Ovary (tissue), 9 donors: ENCODE measurements around the gene CBLC. TPM values are rescaled to one million over a fixed set of nuclear protein-coding genes. Genes with fewer than 3 reads are reported as not detected.
A peak's percentile ranks its signal among the peaks of the same experiment; 100 is the strongest.

Source experiments
- DNase-seq, 5 donors: peaks; one replicate each; pipeline ENCODE4 v3.0.0-alpha.2; 2019 to 2020
- H3K27ac ChIP-seq, 2 donors: fragments of 200-600 bp; one replicate each; pipeline versions ENCODE4 v1.5.1 to v1.8.0; 2019 to 2022
- H3K27me3 ChIP-seq: fragments of 200-600 bp; one replicate; pipeline ENCODE4 v1.8.0; 2022
- H3K36me3 ChIP-seq: fragments of 200-600 bp; sonication (generic); one replicate; pipeline ENCODE4 v1.5.1; 2019
- H3K4me1 ChIP-seq: one replicate; pipeline ENCODE4 v1.8.1; 2013; ENCODE audit warnings: mild to moderate bottlenecking, moderate library complexity; ENCODE audit not compliant: insufficient read depth
- H3K4me3 ChIP-seq: fragments of 200-600 bp; sonication (generic); one replicate; pipeline ENCODE4 v1.5.1; 2017
- H3K9me3 ChIP-seq, 2 donors: fragments of 200-600 bp in 1 of 2; sonication (generic) in 1 of 2; one replicate each; pipeline versions ENCODE4 v1.5.1 to v1.8.1; 2013 to 2019; ENCODE audit warnings: mild to moderate bottlenecking in 1 of 2, moderate library complexity in 1 of 2
- CTCF ChIP-seq, 3 donors: fragments of 450-650 bp in 2 of 3; fragments of 200-600 bp in 1 of 3; IDR thresholded peaks; one replicate each; pipeline versions ENCODE4 v1.5.1 to v1.8.0; 2016 to 2022; ENCODE audit warnings: antibody characterized with exemption in 3 of 3, mild to moderate bottlenecking in 1 of 3
- EP300 ChIP-seq: sonication (generic); formaldehyde crosslinking; IDR thresholded peaks from one replicate; pipeline ENCODE4 v1.6.1; 2017; ENCODE audit warnings: antibody characterized with exemption
- POLR2A ChIP-seq: fragments of 450-650 bp; IDR thresholded peaks from one replicate; pipeline ENCODE4 v1.6.1; 2017; ENCODE audit warnings: antibody characterized with exemption, mild to moderate bottlenecking, moderate library complexity
- WGBS, 3 donors: extraction: QIAGEN DNeasy Blood & Tissue Kit in 1 of 3; methylation state at CpG; one replicate each; pipeline versions ENCODE4 v1.1.5 to v1.1.7; 2013 to 2017; 5-methylcytosine and 5-hydroxymethylcytosine counted together
- intact Hi-C, 4 donors: fragments of 100-400 bp; cut with DNase I; formaldehyde crosslinking; loops; one replicate each; pipeline versions ENCODE4 v1.11.0 to v1.15.1; 2022 to 2023
- microRNA-seq, 3 donors: library from miRNA; unstranded; fragments of <30 nt; microRNA quantifications; one replicate each; pipeline versions ENCODE4 to v1.2.0, GENCODE V29; 2019 to 2020
- polyA plus RNA-seq, 2 donors: library from polyadenylated mRNA; stranded (reverse); fragments of 200-250 nt in 1 of 2; fragments of 350-450 nt in 1 of 2; fragmentation: Illumina TruSeq in 1 of 2; extraction: RNeasy Lipid Tissue Mini Kit (QIAGEN cat#74804) in 1 of 2; gene quantifications; one replicate each; pipeline ENCODE4 v1.2.3, GENCODE V29; 2013 to 2014
- small RNA-seq: library from RNA; depleted of rRNA; stranded (forward); fragments of <200 nt; gene quantifications from one replicate; pipeline ENCODE3, GENCODE V24; 2016
- total RNA-seq, 7 donors: library from RNA; depleted of rRNA in 2 of 7; stranded (reverse); fragments of >200 nt in 2 of 7; fragmentation: NEBNext Ultra II Directional in 3 of 7; extraction: Animal tissue kit (Norgen Biotek cat#: 25700) in 3 of 7; gene quantifications; one replicate each; pipeline versions ENCODE4 v1.1.0 to v1.2.4, GENCODE V29; 2016 to 2023
- donor health status: DM: no; HTN: no; CAD: no; lungs with moderate emphysema.
- donor health status: DM: no; HTN: no; CAD: no.
- donor health status: Bipolar disorder and iron deficiency.
- donor health status: DM: yes; HTN: yes; CAD: no.
- donor health status: DM: no; HTN: no; CAD: no.
- donor health status: DM: yes; HTN: yes; CAD: no.

CBLC gene
- total and polyA plus RNA-seq, 9 donors = 0.08 to 10.3 (median 1.8) TPM; not detected in 3

- WGBS, 3 donors = 1 to 3% (median 2%) methylated on average over 19 of the region's 19 CpGs
- Histone ChIP-seq H3K27ac (peak overlapping the region; percentile 88 to 93), H3K9me3 (no peaks in the 10 kb centered on the region), H3K4me1 (peaks cover 6% of the 10 kb centered on the region), H3K27me3 (no peaks in the 10 kb centered on the region), H3K4me3 (peak overlapping the region; percentile 100), H3K36me3 (no peaks in the 10 kb centered on the region)
- peak; percentile 55 to 68 (median 57) for DNase-seq
- TF ChIP-seq POLR2A = peak; percentile 5
- no peak for TF ChIP-seq CTCF (IDR thresholded peaks at IDR 0.05)
- intact Hi-C loops = no loop called here
Measured at GRCh38 chr19:44848036-44848811, 70.5 kb downstream of the CBLC start.

DNA sequence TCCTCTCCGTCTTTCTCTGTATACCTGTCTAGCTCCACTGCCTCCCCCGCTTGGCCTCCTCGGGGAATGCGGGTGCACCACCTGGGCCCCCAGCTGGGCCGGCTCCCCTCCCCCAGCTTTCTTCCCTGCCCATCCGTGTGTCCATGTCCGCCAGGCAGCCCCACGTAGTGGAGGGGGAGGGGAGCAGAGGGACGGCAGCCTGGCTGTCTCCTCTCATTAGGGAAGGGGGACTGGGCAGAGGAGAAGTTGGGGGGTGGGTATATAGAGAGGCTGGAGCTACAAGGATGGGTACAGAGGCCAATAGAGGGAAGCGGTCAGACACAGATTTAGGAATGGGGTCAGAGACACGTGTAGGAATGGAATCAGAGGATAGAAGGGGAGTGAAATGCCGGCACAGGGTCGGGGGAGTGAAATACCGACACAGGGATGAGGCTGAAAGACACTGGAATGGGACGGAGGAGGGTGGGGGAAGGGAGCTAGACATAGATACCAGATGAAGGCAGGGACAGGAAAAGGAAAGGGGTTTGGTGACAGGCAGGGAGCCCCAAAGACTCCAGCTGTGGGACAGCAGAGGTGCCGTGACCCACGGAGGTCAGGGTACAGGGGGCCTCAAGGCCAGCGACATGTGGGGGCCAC is 71.2 kb downstream of the CBLC start:
- Histone ChIP-seq H3K4me1 (peaks cover 6% of the 10 kb centered on the region), H3K36me3 (no peaks in the 10 kb centered on the region), H3K4me3 (peak overlapping the region; percentile 100), H3K27ac (peak overlapping the region; percentile 88 to 93), H3K9me3 (no peaks in the 10 kb centered on the region), H3K27me3 (no peaks in the 10 kb centered on the region)
- TF ChIP-seq POLR2A (no peak), CTCF (IDR thresholded peaks at IDR 0.05) (no peak), EP300 (no peak)
- peak; percentile 63 to 76 (median 72) for DNase-seq
- intact Hi-C loops = no loop called here
- 7 to 9% (median 8%) methylated on average over 18 of the region's 18 CpGs for WGBS, 3 donors

Small RNA genes within 50 kb of the gene (microRNA-seq; reads per million reads assigned to microRNA genes)
- gene MIR8085 = 0 to 0.32 (median 0) reads per million in 3 donors

Small RNA genes within 50 kb of the gene (small RNA-seq; reads per million reads assigned to genes)
- not detected for gene RF00156

Other genes with a start within 250 kb of the CBLC start
- under 1 TPM in 1 of 7 donors, not detected in 6; 0.60 TPM for gene CEACAM20, start 248.2 kb upstream of the CBLC start, total RNA-seq
- not detected for gene CEACAM20, start 248.2 kb upstream of the CBLC start, polyA plus RNA-seq
- under 1 TPM in 1 of 7 donors, not detected in 6; 0.57 TPM for gene IGSF23, start 164.3 kb upstream of the CBLC start, total RNA-seq
- gene IGSF23, start 164.3 kb upstream of the CBLC start, polyA plus RNA-seq = not detected
- 10 to 100 TPM; 18.8 to 26.6 (median 22.5) TPM for gene PVR, start 134.0 kb upstream of the CBLC start, total RNA-seq
- 10 to 100 TPM; 14.0 to 33.9 TPM for gene PVR, start 134.0 kb upstream of the CBLC start, polyA plus RNA-seq
- gene CEACAM19, start 106.4 kb upstream of the CBLC start, total RNA-seq = 10 to 100 TPM in 1 of 7 donors, 1 to 10 TPM in 6; 2.6 to 10.0 (median 5.4) TPM
- gene CEACAM19, start 106.4 kb upstream of the CBLC start, polyA plus RNA-seq = 1 to 10 TPM; 2.2 to 5.1 TPM
- not detected for gene CEACAM16, start 78.7 kb upstream of the CBLC start, total RNA-seq
- not detected for gene CEACAM16, start 78.7 kb upstream of the CBLC start, polyA plus RNA-seq
- 100 to 1,000 TPM in 2 of 7 donors, 10 to 100 TPM in 5; 17.8 to 141 (median 50.7) TPM for gene BCL3, start 29.2 kb upstream of the CBLC start, total RNA-seq
- gene BCL3, start 29.2 kb upstream of the CBLC start, polyA plus RNA-seq = 10 to 100 TPM in 1 of 2 donors, 1 to 10 TPM in 1; 3.2 to 43.4 TPM
- gene BCAM, start 31.2 kb downstream of the CBLC start, total RNA-seq = 100 to 1,000 TPM in 2 of 7 donors, 10 to 100 TPM in 5; 18.4 to 419 (median 87.0) TPM
- 10 to 100 TPM in 1 of 2 donors, 1 to 10 TPM in 1; 9.7 to 62.0 TPM for gene BCAM, start 31.2 kb downstream of the CBLC start, polyA plus RNA-seq
- 100 to 1,000 TPM in 1 of 7 donors, 10 to 100 TPM in 6; 37.8 to 185 (median 71.8) TPM for gene NECTIN2, start 68.4 kb downstream of the CBLC start, total RNA-seq
- gene NECTIN2, start 68.4 kb downstream of the CBLC start, polyA plus RNA-seq = 10 to 100 TPM; 40.3 to 76.3 TPM
- gene TOMM40, start 113.4 kb downstream of the CBLC start, total RNA-seq = 10 to 100 TPM; 23.5 to 63.9 (median 43.7) TPM
- 10 to 100 TPM; 11.1 to 23.1 TPM for gene TOMM40, start 113.4 kb downstream of the CBLC start, polyA plus RNA-seq
- gene APOE, start 127.9 kb downstream of the CBLC start, total RNA-seq = 100 to 1,000 TPM; 138 to 799 (median 455) TPM
- gene APOE, start 127.9 kb downstream of the CBLC start, polyA plus RNA-seq = 100 to 1,000 TPM; 124 to 934 TPM
- gene APOC1, start 136.7 kb downstream of the CBLC start, total RNA-seq = 100 to 1,000 TPM in 1 of 7 donors, 10 to 100 TPM in 6; 14.4 to 104 (median 45.0) TPM
- gene APOC1, start 136.7 kb downstream of the CBLC start, polyA plus RNA-seq = 100 to 1,000 TPM in 1 of 2 donors, 10 to 100 TPM in 1; 96.5 to 625 TPM
- under 1 TPM in 1 of 7 donors, not detected in 6; 0.57 TPM for gene APOC4, start 164.3 kb downstream of the CBLC start, total RNA-seq
- gene APOC4, start 164.3 kb downstream of the CBLC start, polyA plus RNA-seq = not detected
- gene APOC2, start 168.2 kb downstream of the CBLC start, total RNA-seq = 1 to 10 TPM in 2 of 7 donors, under 1 TPM in 1, not detected in 4; 0.32 to 1.6 (median 1.1) TPM
- gene APOC2, start 168.2 kb downstream of the CBLC start, polyA plus RNA-seq = 1 to 10 TPM in 1 of 2 donors, under 1 TPM in 1; 0.34 to 5.5 TPM
- 100 to 1,000 TPM in 1 of 7 donors, 10 to 100 TPM in 6; 36.4 to 103 (median 82.0) TPM for gene CLPTM1, start 177.5 kb downstream of the CBLC start, total RNA-seq
- gene CLPTM1, start 177.5 kb downstream of the CBLC start, polyA plus RNA-seq = 10 to 100 TPM; 68.8 to 71.6 TPM
- 10 to 100 TPM in 5 of 7 donors, 1 to 10 TPM in 2; 5.4 to 23.2 (median 10.4) TPM for gene RELB, start 223.6 kb downstream of the CBLC start, total RNA-seq
- 1 to 10 TPM; 3.0 to 7.1 TPM for gene RELB, start 223.6 kb downstream of the CBLC start, polyA plus RNA-seq